ENCODE results near the gene SLC2A2.
A peak's percentile ranks its signal among the peaks of the same experiment; 100 is the strongest.

The SLC2A2 gene

GRCh38 chr3:171001250-171001893 is 25.1 kb downstream of the SLC2A2 start:
- H3K4me2 ChIP-seq (ENCODE audit: low read length, poor library complexity, severe bottlenecking) = no peak overlapping the region
- H3K27ac ChIP-seq (ENCODE audit: low read length, poor library complexity, severe bottlenecking) = peak overlapping the region; percentile 73
- peaks cover 6% of the 10 kb centered on the region for H3K4me1 ChIP-seq (ENCODE audit: control insufficient read depth, insufficient read depth, low read depth, low read length)
- no peak overlapping the region for H3K18ac ChIP-seq (ENCODE audit: low read depth in 1 of 2, low read length in 2 of 2)
- H4K91ac ChIP-seq (ENCODE audit: low read length) = no peak overlapping the region
- no peaks in the 10 kb centered on the region for H3K79me1 ChIP-seq (replicated peaks; ENCODE audit: low read length, poor library complexity, severe bottlenecking)
- no peak overlapping the region for H2BK5ac ChIP-seq (ENCODE audit: low read depth, low read length, poor library complexity, severe bottlenecking)
- 45% methylated on average over 1 of the region's 1 CpG for WGBS
- H2BK12ac ChIP-seq (ENCODE audit: low read length in 2 of 2) = no peak overlapping the region
- H4K8ac ChIP-seq (ENCODE audit: low read length) = no peak overlapping the region
- H2BK120ac ChIP-seq (ENCODE audit: low read depth, low read length) = no peak overlapping the region
- H2BK15ac ChIP-seq (ENCODE audit: low read depth, poor library complexity, severe bottlenecking) = no peak overlapping the region
- DNase-seq = no peak
- H3K14ac ChIP-seq (ENCODE audit: low read length in 2 of 2) = no peak overlapping the region
- H2AK5ac ChIP-seq (ENCODE audit: low read length, severe bottlenecking) = peak overlapping the region; percentile 89
- H3K27me3 ChIP-seq (ENCODE audit: control insufficient read depth in 1 of 2, insufficient read depth in 1 of 2, low read length in 2 of 2) = no peaks in the 10 kb centered on the region
- H3K23ac ChIP-seq (ENCODE audit: low read length in 2 of 2) = no peak overlapping the region
- H3K9ac ChIP-seq (ENCODE audit: low read length) = no peak overlapping the region
- peak overlapping the region in 1 of 2 experiments; percentile 56 for H3K4ac ChIP-seq (ENCODE audit: low read depth in 1 of 2, low read length in 2 of 2)
- no peak overlapping the region for H3K4me3 ChIP-seq (ENCODE audit: insufficient read depth in 1 of 2, low read depth in 1 of 2, low read length in 2 of 2)
- H3K36me3 ChIP-seq (ENCODE audit: control insufficient read depth in 1 of 2, insufficient read depth in 2 of 2, low read depth in 1 of 2, low read length in 2 of 2) = no peaks in the 10 kb centered on the region
- no peak overlapping the region for H2AFZ ChIP-seq (ENCODE audit: low read depth, low read length)
- H3K9me3 ChIP-seq (ENCODE audit: control insufficient read depth, low read length) = no peaks in the 10 kb centered on the region

- H2AK5ac ChIP-seq (ENCODE audit: low read length, severe bottlenecking) = peak overlapping the region; percentile 24
- H3K18ac ChIP-seq (ENCODE audit: low read depth in 1 of 2, low read length in 2 of 2) = no peak overlapping the region
Observed at GRCh38 chr3:171000281-171000680, 26.2 kb downstream of the SLC2A2 start.

DNA sequence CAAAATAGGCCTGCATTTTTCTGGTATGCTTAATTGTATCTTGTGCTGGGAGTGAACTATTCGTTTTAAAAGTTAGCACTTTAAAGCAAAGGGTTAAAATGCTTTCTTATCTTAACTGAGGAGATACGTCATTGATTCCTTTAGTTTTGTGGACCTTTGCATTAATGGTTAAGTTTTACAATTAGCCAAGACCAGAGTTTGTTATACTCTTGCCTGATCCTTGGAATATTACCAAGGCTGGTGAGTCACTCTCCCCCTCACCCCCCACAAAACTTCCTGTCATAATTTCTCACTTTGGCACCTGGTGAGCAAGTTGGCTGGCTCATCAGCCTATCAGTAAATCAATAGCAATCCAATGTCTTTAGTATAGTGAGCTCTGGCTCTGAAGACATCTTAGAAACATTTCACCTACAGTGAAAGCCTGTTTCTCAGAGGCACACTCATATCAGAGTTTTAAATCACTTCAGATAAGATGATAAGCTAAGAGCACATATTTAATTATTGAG is 26.7 kb downstream of the SLC2A2 start:
- H3K4ac ChIP-seq (ENCODE audit: low read depth in 1 of 2, low read length in 2 of 2) = no peak overlapping the region
- H2BK15ac ChIP-seq (ENCODE audit: low read depth, poor library complexity, severe bottlenecking) = no peak overlapping the region
- H2BK120ac ChIP-seq (ENCODE audit: low read depth, low read length) = no peak overlapping the region
- no peak overlapping the region for H3K4me3 ChIP-seq (ENCODE audit: insufficient read depth in 1 of 2, low read depth in 1 of 2, low read length in 2 of 2)
- no peak overlapping the region for H3K4me2 ChIP-seq (ENCODE audit: low read length, poor library complexity, severe bottlenecking)
- H4K8ac ChIP-seq (ENCODE audit: low read length) = no peak overlapping the region
- H3K14ac ChIP-seq (ENCODE audit: low read length in 2 of 2) = no peak overlapping the region
- no peaks in the 10 kb centered on the region for H3K9me3 ChIP-seq (ENCODE audit: control insufficient read depth, low read length)
- H3K27ac ChIP-seq (ENCODE audit: low read length, poor library complexity, severe bottlenecking) = peak overlapping the region; percentile 85
- H2AFZ ChIP-seq (ENCODE audit: low read depth, low read length) = no peak overlapping the region
- no peak overlapping the region for H2BK12ac ChIP-seq (ENCODE audit: low read length in 2 of 2)
- no peaks in the 10 kb centered on the region for H3K36me3 ChIP-seq (ENCODE audit: control insufficient read depth in 1 of 2, insufficient read depth in 2 of 2, low read depth in 1 of 2, low read length in 2 of 2)
- peaks cover 6% of the 10 kb centered on the region for H3K4me1 ChIP-seq (ENCODE audit: control insufficient read depth, insufficient read depth, low read depth, low read length)
- no peak overlapping the region for H2AK5ac ChIP-seq (ENCODE audit: low read length, severe bottlenecking)
- 5% methylated on average over 1 of the region's 2 CpGs for WGBS
- H3K23ac ChIP-seq (ENCODE audit: low read length in 2 of 2) = no peak overlapping the region
- no peak overlapping the region for H3K9ac ChIP-seq (ENCODE audit: low read length)
- H3K27me3 ChIP-seq (ENCODE audit: control insufficient read depth in 1 of 2, insufficient read depth in 1 of 2, low read length in 2 of 2) = no peaks in the 10 kb centered on the region
- DNase-seq = peak; percentile 87
- H4K91ac ChIP-seq (ENCODE audit: low read length) = no peak overlapping the region
- H3K79me1 ChIP-seq (replicated peaks; ENCODE audit: low read length, poor library complexity, severe bottlenecking) = no peaks in the 10 kb centered on the region
- no peak overlapping the region for H2BK5ac ChIP-seq (ENCODE audit: low read depth, low read length, poor library complexity, severe bottlenecking)
- no peak overlapping the region for H3K18ac ChIP-seq (ENCODE audit: low read depth in 1 of 2, low read length in 2 of 2)

More at GRCh38 chr3:171000281-171000680, 26.2 kb downstream of the SLC2A2 start:
- Histone ChIP-seq H3K36me3 (ENCODE audit: control insufficient read depth in 1 of 2, insufficient read depth in 2 of 2, low read depth in 1 of 2, low read length in 2 of 2) (no peaks in the 10 kb centered on the region), H2BK15ac (ENCODE audit: low read depth, poor library complexity, severe bottlenecking) (no peak overlapping the region), H2BK12ac (ENCODE audit: low read length in 2 of 2) (peak overlapping the region in 1 of 2 experiments; percentile 7), H3K4me1 (ENCODE audit: control insufficient read depth, insufficient read depth, low read depth, low read length) (peaks cover 6% of the 10 kb centered on the region), H3K79me1 (replicated peaks; ENCODE audit: low read length, poor library complexity, severe bottlenecking) (no peaks in the 10 kb centered on the region), H4K8ac (ENCODE audit: low read length) (peak overlapping the region; percentile 66), H2AFZ (ENCODE audit: low read depth, low read length) (no peak overlapping the region), H2BK5ac (ENCODE audit: low read depth, low read length, poor library complexity, severe bottlenecking) (peak overlapping the region; percentile 74), H4K91ac (ENCODE audit: low read length) (peak overlapping the region; percentile 70), H3K9me3 (ENCODE audit: control insufficient read depth, low read length) (no peaks in the 10 kb centered on the region), H3K4me2 (ENCODE audit: low read length, poor library complexity, severe bottlenecking) (no peak overlapping the region), H3K14ac (ENCODE audit: low read length in 2 of 2) (no peak overlapping the region), H2BK120ac (ENCODE audit: low read depth, low read length) (peak overlapping the region; percentile 77), H3K4ac (ENCODE audit: low read depth in 1 of 2, low read length in 2 of 2) (peak overlapping the region in 1 of 2 experiments; percentile 35), H3K27ac (ENCODE audit: low read length, poor library complexity, severe bottlenecking) (peak overlapping the region; percentile 74), H3K4me3 (ENCODE audit: insufficient read depth in 1 of 2, low read depth in 1 of 2, low read length in 2 of 2) (no peak overlapping the region), H3K9ac (ENCODE audit: low read length) (no peak overlapping the region), H3K23ac (ENCODE audit: low read length in 2 of 2) (no peak overlapping the region), H3K27me3 (ENCODE audit: control insufficient read depth in 1 of 2, insufficient read depth in 1 of 2, low read length in 2 of 2) (no peaks in the 10 kb centered on the region)
- WGBS = 60% methylated on average over 3 of the region's 4 CpGs
- DNase-seq = no peak

- H3K14ac ChIP-seq (ENCODE audit: low read length in 2 of 2) = no peak overlapping the region
- no peak overlapping the region for H3K4me3 ChIP-seq (ENCODE audit: insufficient read depth in 1 of 2, low read depth in 1 of 2, low read length in 2 of 2)
- WGBS = 56% methylated on average over 4 of the region's 5 CpGs
- H3K36me3 ChIP-seq (ENCODE audit: control insufficient read depth in 1 of 2, insufficient read depth in 2 of 2, low read depth in 1 of 2, low read length in 2 of 2) = no peaks in the 10 kb centered on the region
- DNase-seq = peak; percentile 61
- H2BK5ac ChIP-seq (ENCODE audit: low read depth, low read length, poor library complexity, severe bottlenecking) = peak overlapping the region; percentile 58
- H3K9me3 ChIP-seq (ENCODE audit: control insufficient read depth, low read length) = no peaks in the 10 kb centered on the region
- peaks cover 6% of the 10 kb centered on the region for H3K4me1 ChIP-seq (ENCODE audit: control insufficient read depth, insufficient read depth, low read depth, low read length)
- no peaks in the 10 kb centered on the region for H3K27me3 ChIP-seq (ENCODE audit: control insufficient read depth in 1 of 2, insufficient read depth in 1 of 2, low read length in 2 of 2)
- H3K4ac ChIP-seq (ENCODE audit: low read depth in 1 of 2, low read length in 2 of 2) = peak overlapping the region in 1 of 2 experiments; percentile 13
- H4K91ac ChIP-seq (ENCODE audit: low read length) = peak overlapping the region; percentile 30
- H2BK15ac ChIP-seq (ENCODE audit: low read depth, poor library complexity, severe bottlenecking) = no peak overlapping the region
- H3K18ac ChIP-seq (ENCODE audit: low read depth in 1 of 2, low read length in 2 of 2) = peak overlapping the region; percentile 68 to 87
- H3K23ac ChIP-seq (ENCODE audit: low read length in 2 of 2) = no peak overlapping the region
- H3K79me1 ChIP-seq (replicated peaks; ENCODE audit: low read length, poor library complexity, severe bottlenecking) = no peaks in the 10 kb centered on the region
- peak overlapping the region; percentile 85 for H3K27ac ChIP-seq (ENCODE audit: low read length, poor library complexity, severe bottlenecking)
- H2BK120ac ChIP-seq (ENCODE audit: low read depth, low read length) = peak overlapping the region; percentile 23
- H2AK5ac ChIP-seq (ENCODE audit: low read length, severe bottlenecking) = peak overlapping the region; percentile 79
- peak overlapping the region; percentile 80 for H4K8ac ChIP-seq (ENCODE audit: low read length)
- no peak overlapping the region for H2AFZ ChIP-seq (ENCODE audit: low read depth, low read length)
- no peak overlapping the region for H3K4me2 ChIP-seq (ENCODE audit: low read length, poor library complexity, severe bottlenecking)
- peak overlapping the region; percentile 30 for H3K9ac ChIP-seq (ENCODE audit: low read length)
- peak overlapping the region; percentile 75 to 93 for H2BK12ac ChIP-seq (ENCODE audit: low read length in 2 of 2)
Observed at GRCh38 chr3:170997961-170998913, 28.3 kb downstream of the SLC2A2 start.

Measured in mesenchymal stem cell (in vitro differentiated cells and primary cell).